Neuronal stem cell (in vitro differentiated cells): ENCODE results near the gene DDI2.

Experiments used
- DNase-seq: peaks from one replicate; pipeline ENCODE4 v3.0.0-alpha.2; 2013; ENCODE audit warnings: low spot score
- H2AFZ ChIP-seq: one replicate; pipeline ENCODE4 v1.6.1; 2013; ENCODE audit warnings: mild to moderate bottlenecking, low read length, inconsistent platforms
- H2AK5ac ChIP-seq: 2 replicates; pipeline ENCODE4 v1.6.1; 2013; ENCODE audit warnings: low read depth, mild to moderate bottlenecking, inconsistent platforms, low read length, moderate library complexity, mixed read lengths
- H2BK120ac ChIP-seq: 2 replicates; pipeline ENCODE4 v1.6.1; 2013; ENCODE audit warnings: low read depth, mild to moderate bottlenecking, inconsistent platforms, low read length, moderate library complexity, mixed read lengths
- H2BK12ac ChIP-seq: one replicate; pipeline ENCODE4 v1.6.1; 2013; ENCODE audit warnings: low read length, inconsistent platforms
- H2BK15ac ChIP-seq: 2 replicates; pipeline ENCODE4 v1.6.1; 2013; ENCODE audit warnings: mild to moderate bottlenecking, low read length, inconsistent platforms, mixed read lengths
- H2BK5ac ChIP-seq: one replicate; pipeline ENCODE4 v1.6.1; 2013; ENCODE audit warnings: inconsistent platforms, mild to moderate bottlenecking, low read length, moderate library complexity
- H3K14ac ChIP-seq: one replicate; pipeline ENCODE4 v1.6.1; 2013; ENCODE audit warnings: low read length, inconsistent platforms
- H3K18ac ChIP-seq: 2 replicates; pipeline ENCODE4 v1.6.1; 2013; ENCODE audit warnings: low read length, inconsistent platforms
- H3K23ac ChIP-seq: 2 replicates; pipeline ENCODE4 v1.6.1; 2013; ENCODE audit warnings: low read depth, mild to moderate bottlenecking, mixed read lengths, low read length, inconsistent platforms; ENCODE audit not compliant: poor library complexity
- H3K27ac ChIP-seq: replicated peaks from 3 replicates; pipeline ENCODE4 v1.5.1; 2013; ENCODE audit warnings: low read length, inconsistent platforms
- H3K27me3 ChIP-seq, 3 experiments: 2 replicates each; pipeline ENCODE4 v1.6.1; 2013; ENCODE audit warnings: low read length in 3 of 3, mild to moderate bottlenecking in 2 of 3, inconsistent platforms in 1 of 3, low read depth in 1 of 3, mixed read lengths in 1 of 3, moderate library complexity in 1 of 3; ENCODE audit not compliant: control insufficient read depth in 3 of 3, insufficient read depth in 3 of 3
- H3K36me3 ChIP-seq, 2 donors: replicated peaks in 1 of 2; 2 replicates each; pipeline ENCODE4 v1.6.1; 2013; ENCODE audit warnings: low read length in 2 of 2; ENCODE audit not compliant: control insufficient read depth in 2 of 2, insufficient read depth in 2 of 2
- H3K4ac ChIP-seq: 2 replicates; pipeline ENCODE4 v1.6.1; 2013; ENCODE audit warnings: inconsistent platforms, mild to moderate bottlenecking, low read length, moderate library complexity
- H3K4me1 ChIP-seq, 2 donors: 1 replicate in 1 of 2; 2 replicates in 1 of 2; pipeline ENCODE4 v1.6.1; 2013; ENCODE audit warnings: low read length in 2 of 2, low read depth in 1 of 2; ENCODE audit not compliant: control insufficient read depth in 2 of 2, insufficient read depth in 1 of 2
- H3K4me2 ChIP-seq: one replicate; pipeline ENCODE4 v1.6.1; 2013; ENCODE audit warnings: mild to moderate bottlenecking, low read length, inconsistent platforms; ENCODE audit not compliant: insufficient read depth, poor library complexity, severe bottlenecking
- H3K4me3 ChIP-seq, 2 donors: 2 replicates each; pipeline ENCODE4 v1.5.1; 2013; ENCODE audit warnings: low read length in 2 of 2, mild to moderate bottlenecking in 2 of 2, inconsistent platforms in 1 of 2, moderate library complexity in 1 of 2
- H3K79me1 ChIP-seq: one replicate; pipeline ENCODE4 v1.6.1; 2013; ENCODE audit warnings: low read depth, mild to moderate bottlenecking, inconsistent platforms, low read length, moderate library complexity
- H3K9ac ChIP-seq: one replicate; pipeline ENCODE4 v1.6.1; 2013; ENCODE audit warnings: mild to moderate bottlenecking, low read depth, low read length, inconsistent platforms; ENCODE audit not compliant: poor library complexity
- H3K9me3 ChIP-seq, 2 donors: replicated peaks in 1 of 2; 2 replicates each; pipeline versions ENCODE3 to v1.6.1; 2013; ENCODE audit warnings: low read length in 2 of 2, mild to moderate bottlenecking in 2 of 2, inconsistent platforms in 1 of 2, low read depth in 1 of 2, mixed read lengths in 1 of 2, moderate library complexity in 1 of 2; ENCODE audit not compliant: control insufficient read depth in 2 of 2, insufficient read depth in 1 of 2
- H4K8ac ChIP-seq: one replicate; pipeline ENCODE4 v1.6.1; 2013; ENCODE audit warnings: low read depth, mild to moderate bottlenecking, inconsistent platforms, low read length, moderate library complexity
- H4K91ac ChIP-seq: one replicate; pipeline ENCODE4 v1.6.1; 2013; ENCODE audit warnings: low read length, low read depth, mild to moderate bottlenecking, inconsistent platforms; ENCODE audit not compliant: poor library complexity
- WGBS, 2 donors: extraction: QIAGEN DNeasy Blood & Tissue Kit; methylation state at CpG; one replicate each; pipeline ENCODE4 v1.1.7; 2013; ENCODE audit warnings: missing lambda C conversion rate in 2 of 2, mixed read lengths in 1 of 2; ENCODE audit not compliant: insufficient read length in 2 of 2, insufficient replicate concordance in 1 of 2; ENCODE audit errors: extremely low coverage in 2 of 2; 5-methylcytosine and 5-hydroxymethylcytosine counted together

DDI2 gene

DNA sequence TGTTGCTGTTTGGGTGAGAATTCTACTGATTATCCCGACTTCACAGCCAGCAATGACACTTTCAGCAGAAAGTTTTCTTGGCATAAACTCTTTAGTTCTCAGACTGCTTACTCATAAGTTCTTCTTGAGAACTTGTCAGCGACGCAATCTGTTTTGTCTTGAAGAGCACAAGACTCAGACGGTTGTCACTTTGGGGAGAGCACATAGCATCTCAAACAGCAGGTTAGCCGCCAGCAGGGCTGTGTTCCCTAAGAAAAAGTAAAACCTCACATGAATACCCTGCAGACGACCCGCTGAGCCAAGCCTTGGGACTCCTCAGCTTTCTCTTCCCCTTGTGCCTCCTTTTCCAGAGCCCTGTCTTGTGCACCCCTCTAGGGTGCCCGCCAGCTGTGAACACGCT, 43.8 kb upstream of the DDI2 start:
- no CpG with 5 or more reads among the region's 9 CpGs for WGBS, 2 donors
- Histone ChIP-seq H2AFZ (no peak overlapping the region), H4K91ac (no peak overlapping the region), H3K4me2 (no peak overlapping the region), H2BK12ac (no peak overlapping the region), H2BK5ac (no peak overlapping the region), H2BK120ac (no peak overlapping the region), H4K8ac (no peak overlapping the region), H2BK15ac (no peak overlapping the region), H3K27ac (no peak overlapping the region), H3K9me3 (no peaks in the 10 kb centered on the region), H3K9ac (no peak overlapping the region), H3K79me1 (no peaks in the 10 kb centered on the region), H3K27me3 (no peaks in the 10 kb centered on the region), H3K4me1 (no peaks in the 10 kb centered on the region), H3K4me3 (no peak overlapping the region), H3K18ac (no peak overlapping the region), H3K36me3 (peaks cover 9 to 44% of the 10 kb centered on the region in 2 donors), H3K4ac (no peak overlapping the region), H2AK5ac (no peak overlapping the region), H3K14ac (no peak overlapping the region), H3K23ac (no peak overlapping the region)
- no peak for DNase-seq

DNA sequence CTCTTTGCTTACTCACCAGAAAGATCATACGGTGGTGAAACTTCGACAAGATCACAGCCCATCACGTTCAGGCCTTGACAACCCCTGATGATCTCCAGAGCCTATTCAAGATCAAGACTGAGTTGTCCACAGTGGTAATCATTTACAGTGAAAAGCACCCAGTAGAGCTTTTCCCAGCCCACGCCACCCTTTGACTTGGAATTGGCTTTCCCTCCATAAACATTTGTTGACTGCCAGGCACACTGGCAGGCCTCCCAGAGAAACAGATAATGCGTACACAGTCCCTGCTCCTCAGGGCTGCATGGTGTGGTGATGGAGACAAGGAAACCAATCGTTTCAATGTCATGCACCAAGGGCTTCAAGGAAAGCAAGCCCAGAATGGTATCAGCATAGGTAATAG, 42.5 kb upstream of the DDI2 start:
- no peak overlapping the region for H2BK5ac ChIP-seq
- no peak overlapping the region for H3K4me3 ChIP-seq
- no peak overlapping the region for H3K4me2 ChIP-seq
- no peak overlapping the region for H4K91ac ChIP-seq
- H3K27ac ChIP-seq, result no peak overlapping the region
- H3K4me1 ChIP-seq, result peaks cover under 1 to 10% of the 10 kb centered on the region in 2 donors
- no peak for DNase-seq
- H3K18ac ChIP-seq, result no peak overlapping the region
- no peak overlapping the region for H3K23ac ChIP-seq
- no peak overlapping the region for H2BK12ac ChIP-seq
- H3K4ac ChIP-seq, result no peak overlapping the region
- peaks cover 2 to 31% of the 10 kb centered on the region in 2 donors for H3K36me3 ChIP-seq
- no CpG with 5 or more reads among the region's 6 CpGs for WGBS, 2 donors
- H2AK5ac ChIP-seq, result no peak overlapping the region
- no peaks in the 10 kb centered on the region for H3K9me3 ChIP-seq
- H3K9ac ChIP-seq, result no peak overlapping the region
- H3K79me1 ChIP-seq, result no peaks in the 10 kb centered on the region
- H4K8ac ChIP-seq, result no peak overlapping the region
- H2BK120ac ChIP-seq, result no peak overlapping the region
- no peak overlapping the region for H2BK15ac ChIP-seq
- H3K27me3 ChIP-seq, result no peaks in the 10 kb centered on the region
- no peak overlapping the region for H3K14ac ChIP-seq
- H2AFZ ChIP-seq, result no peak overlapping the region

- no peak overlapping the region for H3K9ac ChIP-seq
- H3K18ac ChIP-seq, result no peak overlapping the region
- H3K9me3 ChIP-seq, result no peaks in the 10 kb centered on the region
- H3K4me2 ChIP-seq, result no peak overlapping the region
- no peak overlapping the region for H3K23ac ChIP-seq
- peaks cover 3 to 13% of the 10 kb centered on the region in 2 donors for H3K4me1 ChIP-seq
- no peak overlapping the region for H2BK5ac ChIP-seq
- H3K27ac ChIP-seq, result no peak overlapping the region
- no peak overlapping the region for H3K4ac ChIP-seq
- DNase-seq, result no peak
- H4K91ac ChIP-seq, result no peak overlapping the region
- H3K27me3 ChIP-seq, result no peaks in the 10 kb centered on the region
- H2BK12ac ChIP-seq, result no peak overlapping the region
- peaks cover 2 to 22% of the 10 kb centered on the region in 2 donors for H3K36me3 ChIP-seq
- no peak overlapping the region for H2BK120ac ChIP-seq
- H3K4me3 ChIP-seq, result no peak overlapping the region
- H4K8ac ChIP-seq, result no peak overlapping the region
- H2BK15ac ChIP-seq, result no peak overlapping the region
- no peak overlapping the region for H3K14ac ChIP-seq
- no peak overlapping the region for H2AFZ ChIP-seq
- H2AK5ac ChIP-seq, result no peak overlapping the region
- no peaks in the 10 kb centered on the region for H3K79me1 ChIP-seq
- no CpG with 5 or more reads among the region's 7 CpGs for WGBS, 2 donors
Measured at GRCh38 chr1:15575549-15576150, 41.6 kb upstream of the DDI2 start.

- Histone ChIP-seq H3K36me3 (peaks cover 2 to 10% of the 10 kb centered on the region in 2 donors), H3K4me3 (no peak overlapping the region), H3K4ac (no peak overlapping the region), H3K27ac (no peak overlapping the region), H3K4me1 (peaks cover 3 to 13% of the 10 kb centered on the region in 2 donors), H4K8ac (no peak overlapping the region), H2BK5ac (no peak overlapping the region), H2AFZ (no peak overlapping the region), H3K79me1 (no peaks in the 10 kb centered on the region), H2AK5ac (no peak overlapping the region), H2BK15ac (no peak overlapping the region), H3K9ac (no peak overlapping the region), H3K27me3 (no peaks in the 10 kb centered on the region), H3K4me2 (no peak overlapping the region), H4K91ac (no peak overlapping the region), H3K9me3 (no peaks in the 10 kb centered on the region), H2BK12ac (no peak overlapping the region), H3K14ac (no peak overlapping the region), H3K23ac (no peak overlapping the region), H2BK120ac (no peak overlapping the region), H3K18ac (no peak overlapping the region)
- DNase-seq, result no peak
- WGBS, 2 donors, result no CpG with 5 or more reads among the region's 4 CpGs
Measured at GRCh38 chr1:15577691-15578090, 39.6 kb upstream of the DDI2 start.
